ENCODE measurements around the gene S1PR1.

- TF ChIP-seq CTCF (optimal IDR thresholded peaks at IDR 0.05 in 1 of 3, IDR thresholded peaks at IDR 0.05 in 1 of 3, conservative IDR thresholded peaks at IDR 0.05 in 1 of 3; ENCODE audit: extremely low read depth in 1 of 3, insufficient read depth in 2 of 3, low read length in 3 of 3) (no peak), EZH2 (IDR thresholded peaks at IDR 0.05; ENCODE audit: low read length) (no peak)
These were observed 37.8 kb upstream of the S1PR1 start for GRCh38 chr1:101198842-101199636.
